IPS DF 6.9 (cell line): ENCODE results near the gene POU2F2.

Experiments used
- DNase-seq: peaks from one replicate; pipeline ENCODE4 v3.0.0-alpha.2; 2013; ENCODE audit warnings: low read depth, low spot score
- H3K27ac ChIP-seq: one replicate; pipeline ENCODE4 v1.5.1; 2013; ENCODE audit warnings: low read length, control low read depth
- H3K27me3 ChIP-seq: 2 replicates; pipeline ENCODE4 v1.6.1; 2013; ENCODE audit warnings: mild to moderate bottlenecking, low read length; ENCODE audit not compliant: control insufficient read depth, insufficient read depth
- H3K36me3 ChIP-seq: 2 replicates; pipeline ENCODE4 v1.6.1; 2013; ENCODE audit warnings: low read length; ENCODE audit not compliant: control insufficient read depth, insufficient read depth
- H3K4me1 ChIP-seq: 2 replicates; pipeline ENCODE4 v1.6.1; 2013; ENCODE audit warnings: low read length; ENCODE audit not compliant: control insufficient read depth, insufficient read depth
- H3K4me3 ChIP-seq: 2 replicates; pipeline ENCODE4 v1.5.1; 2013; ENCODE audit warnings: mild to moderate bottlenecking, low read length
- H3K9me3 ChIP-seq: 2 replicates; pipeline ENCODE4 v1.6.1; 2013; ENCODE audit warnings: low read length, inconsistent platforms; ENCODE audit not compliant: control insufficient read depth, insufficient read depth
- WGBS: extraction: QIAGEN DNeasy Blood & Tissue Kit; methylation state at CpG from one replicate; pipeline ENCODE4 v1.1.7; 2013; ENCODE audit warnings: mixed read lengths, missing lambda C conversion rate; ENCODE audit not compliant: insufficient read length, insufficient coverage; 5-methylcytosine and 5-hydroxymethylcytosine counted together

The POU2F2 gene

GRCh38 chr19:42071247-42071646, 61.0 kb downstream of the POU2F2 start:
- peaks cover 6% of the 10 kb centered on the region; the same call in 1 of the 2 replicates for H3K4me1 ChIP-seq
- no peaks in the 10 kb centered on the region for H3K36me3 ChIP-seq
- no CpG with 5 or more reads among the region's 12 CpGs for WGBS
- no peak overlapping the region for H3K27ac ChIP-seq
- no peaks in the 10 kb centered on the region for H3K9me3 ChIP-seq
- H3K27me3 ChIP-seq = no peaks in the 10 kb centered on the region
- H3K4me3 ChIP-seq = no peak overlapping the region
- DNase-seq = no peak

GRCh38 chr19:42069619-42070351, 62.5 kb downstream of the POU2F2 start, which contains the start of gene GRIK5:
Gene GRIK5, minus strand, starts transcription at chr19:42070206. Its CDS starts 4,436 bp downstream, at chr19:42065770.
- no CpG with 5 or more reads among the region's 29 CpGs for WGBS
- DNase-seq = no peak
- peaks cover 8% of the 10 kb centered on the region for H3K36me3 ChIP-seq
- peak within 1 kb of the TSS; percentile 52; the same call in 1 of the 2 replicates for H3K4me3 ChIP-seq
- H3K4me1 ChIP-seq = peaks cover 4% of the 10 kb centered on the region; the same call in 1 of the 2 replicates
- no peaks in the 10 kb centered on the region for H3K9me3 ChIP-seq
- no peaks in the 10 kb centered on the region for H3K27me3 ChIP-seq
- H3K27ac ChIP-seq = no peak within 1 kb of the TSS

- H3K9me3 ChIP-seq = no peaks in the 10 kb centered on the region
- no peak for DNase-seq
- H3K27ac ChIP-seq = no peak overlapping the region
- no peaks in the 10 kb centered on the region for H3K27me3 ChIP-seq
- H3K4me3 ChIP-seq = peak overlapping the region; percentile 52; the same call in 1 of the 2 replicates
- no CpG with 5 or more reads among the region's 29 CpGs for WGBS
- H3K36me3 ChIP-seq = peaks cover 16% of the 10 kb centered on the region
- peaks cover 4% of the 10 kb centered on the region; the same call in 1 of the 2 replicates for H3K4me1 ChIP-seq
Measured at GRCh38 chr19:42068756-42069571, 63.3 kb downstream of the POU2F2 start.

GRCh38 chr19:42068361-42068755, 63.9 kb downstream of the POU2F2 start:
- DNase-seq = no peak
- Histone ChIP-seq H3K4me3 (peak overlapping the region; percentile 52; the same call in 1 of the 2 replicates), H3K4me1 (peaks cover 4% of the 10 kb centered on the region; the same call in 1 of the 2 replicates), H3K9me3 (no peaks in the 10 kb centered on the region), H3K27ac (no peak overlapping the region), H3K27me3 (no peaks in the 10 kb centered on the region), H3K36me3 (peaks cover 17% of the 10 kb centered on the region)
- no CpG with 5 or more reads among the region's 8 CpGs for WGBS

- Histone ChIP-seq H3K9me3 (no peaks in the 10 kb centered on the region), H3K4me1 (peaks cover 4% of the 10 kb centered on the region; the same call in 1 of the 2 replicates), H3K27ac (no peak overlapping the region), H3K36me3 (peaks cover 26% of the 10 kb centered on the region), H3K4me3 (no peak overlapping the region), H3K27me3 (no peaks in the 10 kb centered on the region)
- WGBS = no CpG with 5 or more reads among the region's 6 CpGs
- no peak for DNase-seq
Measured at GRCh38 chr19:42067315-42067888, 64.8 kb downstream of the POU2F2 start.

- H3K27me3 ChIP-seq = no peaks in the 10 kb centered on the region
- no peaks in the 10 kb centered on the region for H3K9me3 ChIP-seq
- H3K27ac ChIP-seq = no peak overlapping the region
- H3K4me3 ChIP-seq = no peak overlapping the region
- no CpG with 5 or more reads among the region's 9 CpGs for WGBS
- no peak for DNase-seq
- peaks cover 35% of the 10 kb centered on the region for H3K36me3 ChIP-seq
- peaks cover 4% of the 10 kb centered on the region; the same call in 1 of the 2 replicates for H3K4me1 ChIP-seq
Measured at GRCh38 chr19:42066075-42066754, 66.0 kb downstream of the POU2F2 start.

GRCh38 chr19:42065511-42065910, 66.7 kb downstream of the POU2F2 start:
- Histone ChIP-seq H3K27ac (no peak overlapping the region), H3K4me3 (no peak overlapping the region), H3K9me3 (no peaks in the 10 kb centered on the region), H3K36me3 (peaks cover 35% of the 10 kb centered on the region), H3K4me1 (peaks cover 4% of the 10 kb centered on the region; the same call in 1 of the 2 replicates), H3K27me3 (no peaks in the 10 kb centered on the region)
- no peak for DNase-seq
- no CpG with 5 or more reads among the region's 9 CpGs for WGBS

GRCh38 chr19:42065051-42065450, 67.2 kb downstream of the POU2F2 start:
- no CpG with 5 or more reads among the region's 13 CpGs for WGBS
- no peaks in the 10 kb centered on the region for H3K27me3 ChIP-seq
- peaks cover 35% of the 10 kb centered on the region for H3K36me3 ChIP-seq

GRCh38 chr19:42064432-42064831, 67.8 kb downstream of the POU2F2 start:
- Histone ChIP-seq H3K27me3 (no peaks in the 10 kb centered on the region), H3K36me3 (peaks cover 35% of the 10 kb centered on the region), H3K9me3 (no peaks in the 10 kb centered on the region), H3K27ac (no peak overlapping the region), H3K4me3 (no peak overlapping the region), H3K4me1 (peaks cover 4% of the 10 kb centered on the region; the same call in 1 of the 2 replicates)
- no peak for DNase-seq
- WGBS = no CpG with 5 or more reads among the region's 6 CpGs

More at GRCh38 chr19:42065051-42065450, 67.2 kb downstream of the POU2F2 start:
- Histone ChIP-seq H3K27ac (no peak overlapping the region), H3K9me3 (no peaks in the 10 kb centered on the region), H3K4me3 (no peak overlapping the region), H3K4me1 (peaks cover 4% of the 10 kb centered on the region; the same call in 1 of the 2 replicates)
- no peak for DNase-seq
